ENCODE data around the gene NTS.

Gene NTS

DNA sequence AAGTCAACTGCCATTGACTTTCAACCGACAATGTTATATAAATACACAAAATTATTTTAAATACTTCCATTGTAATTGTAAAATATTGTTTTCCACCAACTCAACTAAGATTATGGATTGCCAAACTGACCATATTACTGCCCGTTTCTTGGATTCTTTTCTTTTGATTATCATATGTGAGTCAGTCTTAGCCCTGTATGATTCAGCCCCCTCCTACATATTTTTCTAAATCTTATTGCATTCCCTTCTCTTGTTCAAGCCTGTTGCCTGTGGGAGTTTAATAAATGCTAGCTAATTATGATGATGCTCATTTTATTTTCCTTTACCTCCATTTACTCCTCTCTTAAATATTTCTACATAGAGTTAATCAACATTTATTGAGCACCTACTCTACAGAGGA is 44.7 kb upstream of the NTS start:
- Histone ChIP-seq H3K27me3 (ENCODE audit: insufficient read depth, low read length, poor library complexity, severe bottlenecking) (no peaks in the 10 kb centered on the region), H3K36me3 (ENCODE audit: insufficient read depth, low read length) (no peaks in the 10 kb centered on the region), H4K20me1 (ENCODE audit: insufficient read depth, low read length, poor library complexity, severe bottlenecking) (no peaks in the 10 kb centered on the region), H3K9me3 (ENCODE audit: insufficient read depth, low read depth, low read length) (no peaks in the 10 kb centered on the region), H3K4me1 (ENCODE audit: insufficient read depth, low read length, poor library complexity, severe bottlenecking) (no peaks in the 10 kb centered on the region), H3K4me3 (ENCODE audit: low read length, poor library complexity, severe bottlenecking) (no peak overlapping the region), H3K4me2 (ENCODE audit: low read depth, low read length, poor library complexity, severe bottlenecking) (no peak overlapping the region), H3K9me2 (replicated peaks; ENCODE audit: low read depth, low read length) (no peaks in the 10 kb centered on the region), H3F3A (ENCODE audit: low read depth) (no peaks in the 10 kb centered on the region), H3K9ac (ENCODE audit: low read depth, low read length, poor library complexity, severe bottlenecking) (no peak overlapping the region), H3K79me2 (ENCODE audit: insufficient read depth, low read length) (no peaks in the 10 kb centered on the region), H2AFZ (ENCODE audit: low read length) (no peak overlapping the region)
- TF ChIP-seq EZH2phosphoT487 (IDR thresholded peaks at IDR 0.05; ENCODE audit: borderline replicate concordance): no peak
- no peak for TF ChIP-seq CTCF (conservative IDR thresholded peaks at IDR 0.05; ENCODE audit: low read length)

- no peaks in the 10 kb centered on the region for H3K27me3 ChIP-seq (ENCODE audit: insufficient read depth, low read length, poor library complexity, severe bottlenecking)
- H3K4me2 ChIP-seq (ENCODE audit: low read depth, low read length, poor library complexity, severe bottlenecking): no peak overlapping the region
- H3F3A ChIP-seq (ENCODE audit: low read depth): no peaks in the 10 kb centered on the region
- H3K79me2 ChIP-seq (ENCODE audit: insufficient read depth, low read length): no peaks in the 10 kb centered on the region
- no peaks in the 10 kb centered on the region for H3K4me1 ChIP-seq (ENCODE audit: insufficient read depth, low read length, poor library complexity, severe bottlenecking)
- H4K20me1 ChIP-seq (ENCODE audit: insufficient read depth, low read length, poor library complexity, severe bottlenecking): no peaks in the 10 kb centered on the region
- no peaks in the 10 kb centered on the region for H3K36me3 ChIP-seq (ENCODE audit: insufficient read depth, low read length)
- no peak overlapping the region for H3K4me3 ChIP-seq (ENCODE audit: low read length, poor library complexity, severe bottlenecking)
- no peaks in the 10 kb centered on the region for H3K9me2 ChIP-seq (replicated peaks; ENCODE audit: low read depth, low read length)
- TF ChIP-seq EZH2phosphoT487 (IDR thresholded peaks at IDR 0.05; ENCODE audit: borderline replicate concordance): no peak
- no peak for TF ChIP-seq CTCF (conservative IDR thresholded peaks at IDR 0.05; ENCODE audit: low read length)
- no peaks in the 10 kb centered on the region for H3K9me3 ChIP-seq (ENCODE audit: insufficient read depth, low read depth, low read length)
- no peak overlapping the region for H2AFZ ChIP-seq (ENCODE audit: low read length)
- no peak overlapping the region for H3K9ac ChIP-seq (ENCODE audit: low read depth, low read length, poor library complexity, severe bottlenecking)
These were observed 42.6 kb upstream of the NTS start for GRCh38 chr12:85831327-85831990.

GRCh38 chr12:85833579-85833978 is 40.5 kb upstream of the NTS start:
- no peaks in the 10 kb centered on the region for H3K9me2 ChIP-seq (replicated peaks; ENCODE audit: low read depth, low read length)
- no peaks in the 10 kb centered on the region for H3K4me1 ChIP-seq (ENCODE audit: insufficient read depth, low read length, poor library complexity, severe bottlenecking)
- H3K27me3 ChIP-seq (ENCODE audit: insufficient read depth, low read length, poor library complexity, severe bottlenecking): no peaks in the 10 kb centered on the region
- H3K4me3 ChIP-seq (ENCODE audit: low read length, poor library complexity, severe bottlenecking): no peak overlapping the region
- TF ChIP-seq CTCF (conservative IDR thresholded peaks at IDR 0.05; ENCODE audit: low read length): no peak
- TF ChIP-seq EZH2phosphoT487 (IDR thresholded peaks at IDR 0.05; ENCODE audit: borderline replicate concordance): no peak
- H3K79me2 ChIP-seq (ENCODE audit: insufficient read depth, low read length): no peaks in the 10 kb centered on the region
- no peaks in the 10 kb centered on the region for H3K36me3 ChIP-seq (ENCODE audit: insufficient read depth, low read length)
- no peak overlapping the region for H2AFZ ChIP-seq (ENCODE audit: low read length)
- H3K9ac ChIP-seq (ENCODE audit: low read depth, low read length, poor library complexity, severe bottlenecking): no peak overlapping the region
- H4K20me1 ChIP-seq (ENCODE audit: insufficient read depth, low read length, poor library complexity, severe bottlenecking): no peaks in the 10 kb centered on the region
- H3F3A ChIP-seq (ENCODE audit: low read depth): no peaks in the 10 kb centered on the region
- H3K4me2 ChIP-seq (ENCODE audit: low read depth, low read length, poor library complexity, severe bottlenecking): no peak overlapping the region
- no peaks in the 10 kb centered on the region for H3K9me3 ChIP-seq (ENCODE audit: insufficient read depth, low read depth, low read length)
